GM18861 (cell line): ENCODE measurements around the gene CNTNAP2.

Source experiments
- ATAC-seq: cut with Tn5 transposase; IDR thresholded peaks from one replicate; pipeline ENCODE4 v1.9.1; 2021; ENCODE audit not compliant: unreplicated experiment

CNTNAP2 gene

GRCh38 chr7:148155000-148155399 lies 2038.4 kb downstream of the CNTNAP2 start:
- no peak for ATAC-seq

GRCh38 chr7:148155826-148156225 lies 2039.2 kb downstream of the CNTNAP2 start:
- ATAC-seq, result no peak

GRCh38 chr7:148156233-148156632 lies 2039.6 kb downstream of the CNTNAP2 start:
- ATAC-seq, result no peak

- no peak for ATAC-seq
Measured at GRCh38 chr7:148159331-148159730, 2042.7 kb downstream of the CNTNAP2 start.

- ATAC-seq, result no peak
Measured at GRCh38 chr7:148161776-148162175, 2045.2 kb downstream of the CNTNAP2 start.

- no peak for ATAC-seq
Measured at GRCh38 chr7:148162808-148163207, 2046.2 kb downstream of the CNTNAP2 start.

- ATAC-seq, result no peak
Measured at GRCh38 chr7:148163246-148163645, 2046.6 kb downstream of the CNTNAP2 start.

- ATAC-seq, result no peak
Measured at GRCh38 chr7:148172920-148173319, 2056.3 kb downstream of the CNTNAP2 start.

- ATAC-seq, result no peak
Measured at GRCh38 chr7:148173369-148173768, 2056.8 kb downstream of the CNTNAP2 start.

- ATAC-seq, result no peak
Measured at GRCh38 chr7:148174376-148174775, 2057.8 kb downstream of the CNTNAP2 start.

- no peak for ATAC-seq
Measured at GRCh38 chr7:148175512-148175911, 2058.9 kb downstream of the CNTNAP2 start.

- no peak for ATAC-seq
Measured at GRCh38 chr7:148177972-148178371, 2061.4 kb downstream of the CNTNAP2 start.

- no peak for ATAC-seq
Measured at GRCh38 chr7:148180075-148180474, 2063.5 kb downstream of the CNTNAP2 start.

GRCh38 chr7:148182264-148182663 lies 2065.7 kb downstream of the CNTNAP2 start:
- no peak for ATAC-seq

- ATAC-seq, result no peak
Measured at GRCh38 chr7:148185041-148185440, 2068.4 kb downstream of the CNTNAP2 start.

- no peak for ATAC-seq
Measured at GRCh38 chr7:148187471-148187870, 2070.9 kb downstream of the CNTNAP2 start.

GRCh38 chr7:148191391-148192065 lies 2074.9 kb downstream of the CNTNAP2 start:
- no peak for ATAC-seq

- ATAC-seq, result no peak
Measured at GRCh38 chr7:148192491-148192890, 2075.9 kb downstream of the CNTNAP2 start.

GRCh38 chr7:148201992-148202391 lies 2085.4 kb downstream of the CNTNAP2 start:
- ATAC-seq, result no peak

GRCh38 chr7:148204639-148205304 lies 2088.2 kb downstream of the CNTNAP2 start:
- ATAC-seq, result no peak

GRCh38 chr7:148209643-148210190 lies 2093.1 kb downstream of the CNTNAP2 start:
- no peak for ATAC-seq

- ATAC-seq, result no peak
Measured at GRCh38 chr7:148210804-148211325, 2094.3 kb downstream of the CNTNAP2 start.
